ENCODE data around the gene CDC16. TPM values are rescaled to one million over a fixed set of nuclear protein-coding genes. Genes with fewer than 3 reads are reported as not detected.

The CDC16 gene
- polyA plus RNA-seq, 4 donors: 39.4 to 87.8 (median 48.5) TPM

DNA sequence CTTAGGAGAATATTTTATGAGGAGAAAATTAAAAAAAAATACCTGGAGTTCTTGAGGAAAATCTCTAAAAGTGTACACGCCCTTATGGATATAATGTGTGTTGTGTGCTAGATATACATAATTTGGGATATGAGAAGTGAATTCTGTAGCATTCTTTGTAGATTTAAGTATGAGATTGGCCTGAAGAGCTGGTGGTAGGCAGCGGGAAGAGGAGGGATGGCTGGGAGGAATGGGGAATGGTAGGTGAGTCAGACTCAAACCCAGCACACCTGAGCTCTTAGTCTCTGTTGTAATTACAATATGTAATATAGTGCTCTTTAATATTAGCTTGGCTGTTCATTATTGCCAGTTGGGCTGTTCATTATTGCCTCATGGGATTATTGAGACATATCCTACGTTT, 86.6 kb downstream of the CDC16 start:
- FAIRE-seq (no peak), DNase-seq (no peak)
- Histone ChIP-seq H3K9me3 (ENCODE audit: control insufficient read depth in 2 of 2, insufficient read depth in 1 of 2, low read depth in 1 of 2, low read length in 1 of 2) (no peaks in the 10 kb centered on the region), H3K4me1 (ENCODE audit: control insufficient read depth in 3 of 3, insufficient read depth in 2 of 3, low read depth in 1 of 3, low read length in 2 of 3) (peaks cover 0 to 2% (median 0%) of the 10 kb centered on the region in 3 donors), H3K4me3 (ENCODE audit: low read depth in 1 of 3, low read length in 3 of 3) (no peak overlapping the region), H3K27me3 (ENCODE audit: control insufficient read depth in 3 of 3, insufficient read depth in 3 of 3, low read length in 3 of 3) (no peaks in the 10 kb centered on the region), H3K36me3 (ENCODE audit: control insufficient read depth in 3 of 3, insufficient read depth in 2 of 3, low read depth in 1 of 3, low read length in 3 of 3) (peaks cover 8 to 27% (median 22%) of the 10 kb centered on the region in 3 donors), H3K27ac (ENCODE audit: low read depth in 1 of 3, low read length in 2 of 3) (no peak overlapping the region)
- 92 to 95% (median 93%) methylated on average over 3 of the region's 3 CpGs for WGBS, 3 donors

Other genes starting within 250 kb of the CDC16 start
- 1 to 10 TPM; 2.0 to 7.2 (median 6.5) TPM for gene RASA3, start 102.3 kb upstream of the CDC16 start, polyA plus RNA-seq
- not detected for gene CFAP97D2, start 55.6 kb upstream of the CDC16 start, polyA plus RNA-seq
- 10 to 100 TPM; 38.0 to 74.2 (median 49.7) TPM for gene UPF3A, start 46.7 kb downstream of the CDC16 start, polyA plus RNA-seq
- 10 to 100 TPM in 1 of 4 donors, 1 to 10 TPM in 3; 6.0 to 22.1 (median 7.1) TPM for gene CHAMP1, start 79.6 kb downstream of the CDC16 start, polyA plus RNA-seq

Measured in small intestine (tissue), 7 donors.